ENCODE measurements around the gene LOXL1. TPM values are rescaled to one million over a fixed set of nuclear protein-coding genes. Genes with fewer than 3 reads are reported as not detected.

LOXL1 gene
- polyA plus RNA-seq, 1 donor from 2014 or later, result 2.1 TPM

GRCh38 chr15:73983773-73984172 is 57.5 kb downstream of the LOXL1 start:
- H2AFZ ChIP-seq (ENCODE audit: low read depth, low read length), result no peak overlapping the region
- H3K9ac ChIP-seq (ENCODE audit: low read length), result no peak overlapping the region
- no peaks in the 10 kb centered on the region for H3K79me2 ChIP-seq (replicated peaks; ENCODE audit: insufficient read depth, low read length)
- H4K20me1 ChIP-seq (ENCODE audit: insufficient read depth), result no peaks in the 10 kb centered on the region
- no peaks in the 10 kb centered on the region for H3K36me3 ChIP-seq (ENCODE audit: insufficient read depth, low read length)
- H3K27me3 ChIP-seq (ENCODE audit: insufficient read depth, low read depth, low read length), result no peaks in the 10 kb centered on the region
- no peaks in the 10 kb centered on the region for H3F3A ChIP-seq (ENCODE audit: insufficient read depth, low read length, poor library complexity, severe bottlenecking)
- no peak overlapping the region for H3K4me2 ChIP-seq (ENCODE audit: low read length)
- no peaks in the 10 kb centered on the region for H3K9me2 ChIP-seq (ENCODE audit: insufficient read depth, low read length)
- TF ChIP-seq RAD21 (conservative IDR thresholded peaks at IDR 0.05), result no peak
- TF ChIP-seq SMC3 (conservative IDR thresholded peaks at IDR 0.05; ENCODE audit: poor library complexity), result no peak
- no peak for TF ChIP-seq MXI1 (conservative IDR thresholded peaks at IDR 0.05; ENCODE audit: poor library complexity, severe bottlenecking)
- no peak for TF ChIP-seq REST (IDR thresholded peaks at IDR 0.05; ENCODE audit: borderline replicate concordance)
- TF ChIP-seq EZH2 (IDR thresholded peaks at IDR 0.05; ENCODE audit: borderline replicate concordance, insufficient read depth, low read length, poor library complexity, severe bottlenecking), result no peak
- no peak for TF ChIP-seq EP300 (conservative IDR thresholded peaks at IDR 0.05; ENCODE audit: poor library complexity, severe bottlenecking)
- no peak for TF ChIP-seq CTCF (IDR thresholded peaks at IDR 0.05; ENCODE audit: poor library complexity, severe bottlenecking)
- no peak for TF ChIP-seq TAF1 (IDR thresholded peaks at IDR 0.05; ENCODE audit: low read depth)
- no peak for TF ChIP-seq POLR2AphosphoS5 (IDR thresholded peaks at IDR 0.05)
- H3K9me3 ChIP-seq (ENCODE audit: low read length), result no peaks in the 10 kb centered on the region
- no peak overlapping the region for H3K4me3 ChIP-seq (ENCODE audit: low read length)
- no peak overlapping the region for H3K27ac ChIP-seq (ENCODE audit: low read length)

- Histone ChIP-seq H3K4me3 (ENCODE audit: low read length) (no peak overlapping the region), H3K4me2 (ENCODE audit: low read length) (no peak overlapping the region), H2AFZ (ENCODE audit: low read depth, low read length) (no peak overlapping the region), H3K27ac (ENCODE audit: low read length) (no peak overlapping the region), H3K27me3 (ENCODE audit: insufficient read depth, low read depth, low read length) (no peaks in the 10 kb centered on the region), H3K9me3 (ENCODE audit: low read length) (no peaks in the 10 kb centered on the region), H3K9me2 (ENCODE audit: insufficient read depth, low read length) (no peaks in the 10 kb centered on the region), H3K9ac (ENCODE audit: low read length) (no peak overlapping the region), H3K36me3 (ENCODE audit: insufficient read depth, low read length) (no peaks in the 10 kb centered on the region), H3K79me2 (replicated peaks; ENCODE audit: insufficient read depth, low read length) (no peaks in the 10 kb centered on the region), H4K20me1 (ENCODE audit: insufficient read depth) (no peaks in the 10 kb centered on the region), H3F3A (ENCODE audit: insufficient read depth, low read length, poor library complexity, severe bottlenecking) (no peaks in the 10 kb centered on the region)
- TF ChIP-seq EZH2 (IDR thresholded peaks at IDR 0.05; ENCODE audit: borderline replicate concordance, insufficient read depth, low read length, poor library complexity, severe bottlenecking) (no peak), CTCF (IDR thresholded peaks at IDR 0.05; ENCODE audit: poor library complexity, severe bottlenecking) (no peak), MXI1 (conservative IDR thresholded peaks at IDR 0.05; ENCODE audit: poor library complexity, severe bottlenecking) (no peak), EP300 (conservative IDR thresholded peaks at IDR 0.05; ENCODE audit: poor library complexity, severe bottlenecking) (no peak), TAF1 (IDR thresholded peaks at IDR 0.05; ENCODE audit: low read depth) (no peak), REST (IDR thresholded peaks at IDR 0.05; ENCODE audit: borderline replicate concordance) (no peak), SMC3 (conservative IDR thresholded peaks at IDR 0.05; ENCODE audit: poor library complexity) (no peak), RAD21 (conservative IDR thresholded peaks at IDR 0.05) (no peak), POLR2AphosphoS5 (IDR thresholded peaks at IDR 0.05) (no peak)
These were observed 58.1 kb downstream of the LOXL1 start for GRCh38 chr15:73984208-73984979.
